Body of pancreas (tissue), 4 donors: ENCODE data around the gene PLEKHG5. TPM values are rescaled to one million over a fixed set of nuclear protein-coding genes. Genes with fewer than 3 reads are reported as not detected.
"Not testable (repeated sequence)": the region's sequence is repeated elsewhere in the genome, so short reads cannot be mapped to it uniquely, and the experiment has no call there.

Source experiments
- ATAC-seq: fragments of 150-250 bp; one replicate; pipeline ENCODE4 v1.9.1; 2016
- DNase-seq, 4 donors: peaks; one replicate each; pipeline ENCODE4 v3.0.0-alpha.2; 2019
- H3K27ac ChIP-seq, 4 donors: fragments of 200-600 bp; sonication (generic); 1 replicate in 3 of 4; 2 replicates in 1 of 4; pipeline versions ENCODE4 v1.5.1 to v1.6.1; 2016 to 2019; ENCODE audit warnings: mild to moderate bottlenecking in 1 of 4, mixed read lengths in 1 of 4, moderate library complexity in 1 of 4
- H3K27me3 ChIP-seq, 2 donors: fragments of 200-600 bp; sonication (generic); one replicate each; pipeline ENCODE4 v1.6.0; 2016; ENCODE audit warnings: mild to moderate bottlenecking in 1 of 2
- H3K36me3 ChIP-seq, 2 donors: fragments of 200-600 bp; sonication (generic); replicated peaks in 1 of 2; 2 replicates each; pipeline ENCODE4 v1.5.1; 2016; ENCODE audit warnings: low read depth in 2 of 2; ENCODE audit not compliant: insufficient read depth in 1 of 2
- H3K4me1 ChIP-seq: fragments of 200-600 bp; sonication (generic); one replicate; pipeline ENCODE4 v1.6.0; 2016
- H3K4me3 ChIP-seq, 2 donors: fragments of 200-600 bp; sonication (generic); 1 replicate in 1 of 2; 2 replicates in 1 of 2; pipeline ENCODE4 v1.5.1; 2016 to 2019
- H3K9me3 ChIP-seq, 3 donors: fragments of 200-600 bp; sonication (generic); 1 replicate in 2 of 3; 2 replicates in 1 of 3; pipeline ENCODE4 v1.5.1; 2016
- POLR2A ChIP-seq, 3 donors: fragments of 450-650 bp; IDR thresholded peaks; one replicate each; pipeline ENCODE4 v1.6.1; 2016; ENCODE audit warnings: antibody characterized with exemption in 3 of 3, mild to moderate bottlenecking in 2 of 3
- WGBS, 2 donors: methylation state at CpG; one replicate each; pipeline ENCODE4 v1.1.5; 2017; 5-methylcytosine and 5-hydroxymethylcytosine counted together
- intact Hi-C: fragments of 100-400 bp; cut with DNase I; formaldehyde crosslinking; loops from one replicate; pipeline ENCODE4 v1.15.1; 2023
- total RNA-seq, 2 donors: library from RNA; depleted of rRNA; stranded (reverse); fragments of >200 nt; gene quantifications; one replicate each; pipeline ENCODE4 v1.1.0, GENCODE V29; 2016
- TF ChIP-seq, protein P1 (sequence below), 7 experiments: fragments of 450-650 bp in 4 of 7; fragments of 200-600 bp in 3 of 7; sonication (generic) in 3 of 7; IDR thresholded peaks; one replicate each; pipeline ENCODE4 v1.5.1; 2016 to 2019; ENCODE audit warnings: antibody characterized with exemption in 7 of 7

PLEKHG5 gene
- total RNA-seq, 2 donors from 2014 or later: 5.2 to 8.6 TPM

DNA sequence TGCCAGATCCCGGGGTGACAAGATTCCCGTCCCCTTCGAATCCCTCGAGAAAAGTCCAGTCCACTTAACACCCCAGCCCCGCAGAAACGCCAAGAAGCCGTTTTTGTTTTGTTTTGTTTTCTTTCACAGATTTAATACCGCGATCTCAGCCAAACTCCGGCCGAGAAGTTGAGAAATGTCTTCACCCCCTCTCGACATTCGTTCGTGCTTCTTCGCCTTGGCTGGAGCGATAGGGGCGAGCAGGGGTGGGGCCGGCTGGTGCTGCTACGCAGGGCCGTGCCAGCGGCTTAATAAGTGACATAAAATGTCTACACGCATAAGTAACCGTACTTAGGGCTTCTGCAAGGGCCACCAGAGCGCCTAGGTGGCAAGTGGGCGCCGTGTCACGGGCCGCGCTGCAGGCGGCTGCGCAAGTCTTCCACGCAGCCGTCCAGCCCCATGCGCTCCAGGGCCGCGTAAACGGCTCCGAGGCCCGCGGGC is 30.4 kb downstream of the PLEKHG5 start:
- no peaks in the 10 kb centered on the region for H3K4me1 ChIP-seq
- TF ChIP-seq POLR2A (IDR thresholded peaks at IDR 0.05): no peak
- TF ChIP-seq, protein P1, sequence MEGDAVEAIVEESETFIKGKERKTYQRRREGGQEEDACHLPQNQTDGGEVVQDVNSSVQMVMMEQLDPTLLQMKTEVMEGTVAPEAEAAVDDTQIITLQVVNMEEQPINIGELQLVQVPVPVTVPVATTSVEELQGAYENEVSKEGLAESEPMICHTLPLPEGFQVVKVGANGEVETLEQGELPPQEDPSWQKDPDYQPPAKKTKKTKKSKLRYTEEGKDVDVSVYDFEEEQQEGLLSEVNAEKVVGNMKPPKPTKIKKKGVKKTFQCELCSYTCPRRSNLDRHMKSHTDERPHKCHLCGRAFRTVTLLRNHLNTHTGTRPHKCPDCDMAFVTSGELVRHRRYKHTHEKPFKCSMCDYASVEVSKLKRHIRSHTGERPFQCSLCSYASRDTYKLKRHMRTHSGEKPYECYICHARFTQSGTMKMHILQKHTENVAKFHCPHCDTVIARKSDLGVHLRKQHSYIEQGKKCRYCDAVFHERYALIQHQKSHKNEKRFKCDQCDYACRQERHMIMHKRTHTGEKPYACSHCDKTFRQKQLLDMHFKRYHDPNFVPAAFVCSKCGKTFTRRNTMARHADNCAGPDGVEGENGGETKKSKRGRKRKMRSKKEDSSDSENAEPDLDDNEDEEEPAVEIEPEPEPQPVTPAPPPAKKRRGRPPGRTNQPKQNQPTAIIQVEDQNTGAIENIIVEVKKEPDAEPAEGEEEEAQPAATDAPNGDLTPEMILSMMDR (IDR thresholded peaks at IDR 0.05): no peak
- H3K36me3 ChIP-seq: no peaks in the 10 kb centered on the region
- no peak overlapping the region for H3K27ac ChIP-seq
- no peaks in the 10 kb centered on the region for H3K27me3 ChIP-seq
- intact Hi-C loops: no loop called here
- H3K9me3 ChIP-seq: no peaks in the 10 kb centered on the region
- H3K4me3 ChIP-seq: no peak overlapping the region
- 77 to 88% methylated on average over 39 to 40 of the region's 40 CpGs for WGBS, 2 donors
- ATAC-seq (no peak), DNase-seq (no peak)

- H3K4me3 ChIP-seq: no peak overlapping the region
- WGBS, 2 donors: 50 to 56% methylated on average over 38 to 39 of the region's 39 CpGs
These were observed 31.0 kb downstream of the PLEKHG5 start for GRCh38 chr1:6460301-6461050.

GRCh38 chr1:6459850-6460265 is 31.6 kb downstream of the PLEKHG5 start:
- WGBS, 2 donors: 33 to 46% methylated on average over 5 to 18 of the region's 18 CpGs
- intact Hi-C loops: no loop called here
- TF ChIP-seq, protein P1 (IDR thresholded peaks at IDR 0.05): no peak
- no peak for TF ChIP-seq POLR2A (IDR thresholded peaks at IDR 0.05)
- no peaks in the 10 kb centered on the region for H3K27me3 ChIP-seq
- no peak overlapping the region for H3K4me3 ChIP-seq
- H3K4me1 ChIP-seq: peaks cover 3% of the 10 kb centered on the region
- ATAC-seq: no peak
- no peak overlapping the region for H3K27ac ChIP-seq
- DNase-seq: no peak
- no peaks in the 10 kb centered on the region for H3K36me3 ChIP-seq
- H3K9me3 ChIP-seq: no peaks in the 10 kb centered on the region

More at GRCh38 chr1:6460301-6461050, 31.0 kb downstream of the PLEKHG5 start:
- H3K36me3 ChIP-seq: no peaks in the 10 kb centered on the region
- no peak for ATAC-seq
- no peaks in the 10 kb centered on the region for H3K4me1 ChIP-seq
- no peaks in the 10 kb centered on the region for H3K9me3 ChIP-seq
- no peaks in the 10 kb centered on the region for H3K27me3 ChIP-seq
- TF ChIP-seq POLR2A (IDR thresholded peaks at IDR 0.05): no peak
- TF ChIP-seq, protein P1 (IDR thresholded peaks at IDR 0.05): no peak
- intact Hi-C loops: no loop called here
- DNase-seq: no peak
- H3K27ac ChIP-seq: no peak overlapping the region

GRCh38 chr1:6456800-6457466 is 34.5 kb downstream of the PLEKHG5 start:
- DNase-seq: no peak
- H3K9me3 ChIP-seq: no peaks in the 10 kb centered on the region
- intact Hi-C loops: no loop called here
- H3K27ac ChIP-seq: no peak overlapping the region
- peaks cover 5% of the 10 kb centered on the region for H3K4me1 ChIP-seq
- TF ChIP-seq, protein P1 (IDR thresholded peaks at IDR 0.05): no peak
- no peak for TF ChIP-seq POLR2A (IDR thresholded peaks at IDR 0.05)
- H3K4me3 ChIP-seq: no peak overlapping the region
- no peaks in the 10 kb centered on the region for H3K36me3 ChIP-seq
- ATAC-seq: no peak
- H3K27me3 ChIP-seq: no peaks in the 10 kb centered on the region
- 66 to 77% methylated on average over 3 to 11 of the region's 11 CpGs for WGBS, 2 donors

DNA sequence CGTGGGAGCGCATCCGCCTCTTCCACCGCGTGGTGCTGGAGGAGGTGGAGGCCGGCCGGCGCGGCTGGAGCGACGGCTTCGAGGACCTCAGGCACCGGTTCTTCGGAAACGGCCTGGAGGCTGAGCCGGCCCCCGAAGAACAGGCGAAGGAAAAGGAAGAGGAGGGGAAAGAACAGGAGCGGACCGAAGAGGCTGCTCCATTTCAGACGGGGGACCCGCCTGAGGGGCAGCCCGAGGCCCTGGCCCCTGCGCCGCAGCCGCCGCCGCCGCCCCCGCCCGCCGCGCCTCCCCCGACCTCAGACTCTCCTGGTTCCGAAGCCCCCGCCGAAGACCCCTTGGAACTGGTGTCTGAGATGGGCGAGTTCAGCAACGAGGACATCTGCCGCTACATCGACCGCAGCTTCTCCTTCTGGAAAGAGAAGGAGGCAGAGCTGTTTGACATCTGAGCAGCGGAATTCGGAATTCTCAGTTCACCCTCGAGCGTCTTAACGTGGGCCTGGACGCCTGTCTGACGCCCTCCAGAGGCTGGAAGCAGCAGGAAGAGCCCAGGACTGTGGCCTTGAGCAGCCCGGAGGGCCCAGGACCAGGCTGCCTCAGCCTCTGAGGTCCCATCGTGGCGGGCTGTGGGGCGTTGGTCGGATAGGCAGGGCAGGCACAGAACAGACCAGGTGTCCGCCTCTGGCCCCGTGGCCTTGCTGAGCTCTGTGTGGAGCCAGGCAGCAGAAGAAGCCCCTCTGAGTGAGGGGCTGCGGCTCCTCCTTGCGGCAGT is 35.5 kb downstream of the PLEKHG5 start:
- H3K36me3 ChIP-seq, H3K4me3 ChIP-seq, intact Hi-C loops, H3K27ac ChIP-seq, H3K9me3 ChIP-seq, DNase-seq, ATAC-seq, H3K27me3 ChIP-seq: not testable (repeated sequence)
- WGBS, 2 donors: 31 to 43% methylated on average over 24 to 47 of the region's 58 CpGs
- H3K4me1 ChIP-seq: peaks cover 11% of the 10 kb centered on the region
